GM20000 (cell line): Measurements from ENCODE around the gene RADIL.

Experiments
- DNase-seq: peaks from one replicate; pipeline ENCODE4 v3.0.0; 2012; ENCODE audit warnings: low spot score
- CTCF ChIP-seq: IDR thresholded peaks from 2 replicates; pipeline ENCODE4 v1.5.1; 2012; ENCODE audit warnings: mild to moderate bottlenecking, control low read depth; ENCODE audit errors: extremely low read depth, missing control alignments

The RADIL gene

GRCh38 chr7:4791101-4791737 lies 92.3 kb downstream of the RADIL start:
- DNase-seq = no peak
- TF ChIP-seq CTCF = no peak

- DNase-seq = no peak
- no peak for TF ChIP-seq CTCF
These were observed 93.0 kb downstream of the RADIL start for GRCh38 chr7:4790516-4790991.

GRCh38 chr7:4790078-4790465 lies 93.4 kb downstream of the RADIL start:
- DNase-seq = no peak
- TF ChIP-seq CTCF = no peak

GRCh38 chr7:4789194-4790077 lies 94.1 kb downstream of the RADIL start:
- no peak for DNase-seq
- no peak for TF ChIP-seq CTCF

- no peak for TF ChIP-seq CTCF
- no peak for DNase-seq
These were observed 94.8 kb downstream of the RADIL start for GRCh38 chr7:4788627-4789189.

GRCh38 chr7:4787947-4788626 lies 95.4 kb downstream of the RADIL start:
- TF ChIP-seq CTCF = no peak
- no peak for DNase-seq

- no peak for DNase-seq
- TF ChIP-seq CTCF = no peak
These were observed 96.0 kb downstream of the RADIL start for GRCh38 chr7:4787541-4787940.
